ENCODE data around the gene PHF12.
"Not testable (repeated sequence)": the region's sequence is repeated elsewhere in the genome, so short reads cannot be mapped to it uniquely, and the experiment has no call there.

PHF12 gene

GRCh38 chr17:28901866-28902818, 49.2 kb downstream of the PHF12 start:
- no peak for DNase-seq

DNA sequence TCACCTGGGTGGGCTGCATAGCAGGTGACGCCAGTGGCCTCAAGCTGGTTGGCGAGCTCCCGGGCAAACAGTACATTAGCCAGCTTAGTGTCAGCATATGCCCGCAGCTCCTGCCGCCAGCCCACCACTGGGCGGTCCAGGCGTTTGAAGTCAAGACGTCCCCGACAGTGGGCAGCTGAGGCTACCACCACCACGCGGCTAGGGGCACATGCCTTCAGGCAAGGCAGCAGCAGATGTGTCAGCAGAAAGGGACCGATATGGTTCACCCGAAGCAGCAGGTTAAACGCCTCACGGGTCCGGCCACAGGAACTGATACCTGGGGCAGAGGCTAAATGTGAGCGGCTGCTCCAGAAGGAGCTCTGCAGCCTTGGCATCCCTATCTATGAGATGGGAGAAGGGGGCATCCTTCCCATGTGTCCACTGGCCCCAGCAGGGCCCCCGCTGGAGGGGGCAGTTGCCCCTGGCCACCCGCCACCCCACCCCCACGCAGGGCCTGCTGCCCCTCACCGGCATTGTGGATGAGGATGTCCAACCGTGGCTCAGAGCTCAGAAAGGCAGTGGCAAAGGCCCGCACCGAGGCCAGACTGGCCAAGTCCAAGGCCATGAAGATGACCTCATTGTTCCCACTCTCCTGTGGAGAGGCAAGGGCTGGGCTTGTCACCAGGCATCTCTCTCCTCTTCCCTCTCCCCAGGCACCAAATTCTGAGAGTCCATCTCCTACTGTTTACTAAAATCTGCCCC, 50.2 kb downstream of the PHF12 start:
- DNase-seq, result no peak

- no peak for DNase-seq
Measured at GRCh38 chr17:28899212-28899815, 52.0 kb downstream of the PHF12 start.

DNA sequence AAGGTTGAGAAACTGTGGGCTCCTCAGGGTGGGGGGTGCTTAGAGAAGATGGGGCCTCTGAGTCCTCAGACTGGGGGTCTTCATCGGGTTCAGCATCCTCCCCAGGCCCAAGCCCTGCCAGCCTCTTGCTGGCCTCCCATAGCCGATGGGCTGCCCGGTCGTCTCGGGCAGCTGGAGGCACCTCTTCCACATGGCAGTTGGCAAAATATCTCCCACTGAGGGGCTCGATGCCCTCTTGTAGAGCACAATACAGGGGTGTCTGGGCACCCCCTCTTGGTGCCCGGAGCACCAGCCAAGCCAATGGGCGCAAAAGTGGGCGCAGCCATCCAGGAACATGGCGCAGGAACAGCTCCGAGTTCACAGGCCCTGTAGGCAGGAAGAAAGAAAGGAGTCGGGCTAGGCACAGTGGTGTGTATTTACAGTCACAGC, 52.8 kb downstream of the PHF12 start:
- no peak for DNase-seq

DNA sequence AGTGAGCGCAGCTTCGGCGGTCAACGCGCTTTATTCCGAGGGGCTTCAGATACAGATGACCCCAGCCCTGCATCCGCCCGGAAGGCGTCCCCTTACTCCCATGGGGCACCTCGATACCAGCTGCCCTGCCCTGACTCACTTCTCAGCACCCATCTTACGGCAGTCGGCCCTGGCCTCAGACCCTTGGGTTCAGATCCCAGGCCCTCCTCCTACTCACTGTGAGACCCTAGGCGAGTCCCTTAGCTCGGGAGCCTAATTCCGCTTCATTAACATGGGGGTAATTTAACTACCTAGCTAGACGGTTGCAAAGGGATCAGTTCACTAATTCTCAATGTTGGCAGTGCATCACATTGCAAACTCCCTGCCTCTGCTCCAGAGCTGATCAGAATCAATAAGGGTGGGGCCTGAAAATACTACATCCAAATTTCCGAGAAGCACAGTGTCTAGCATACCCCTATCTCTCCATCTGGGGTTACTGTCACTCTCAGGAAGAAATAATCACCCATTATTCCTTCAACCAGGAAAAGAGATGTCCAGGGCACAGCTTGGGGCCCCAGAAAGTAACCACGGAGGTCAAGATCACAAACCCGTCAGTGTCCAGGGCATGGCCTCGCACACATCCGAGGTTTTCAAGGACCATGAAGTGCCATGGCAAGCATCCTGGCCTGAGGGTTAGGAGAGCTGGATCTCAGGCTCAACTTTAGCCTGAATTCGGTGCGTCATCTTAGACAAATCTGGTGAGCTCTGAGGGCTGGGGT, 53.4 kb downstream of the PHF12 start:
- DNase-seq, result no peak

DNA sequence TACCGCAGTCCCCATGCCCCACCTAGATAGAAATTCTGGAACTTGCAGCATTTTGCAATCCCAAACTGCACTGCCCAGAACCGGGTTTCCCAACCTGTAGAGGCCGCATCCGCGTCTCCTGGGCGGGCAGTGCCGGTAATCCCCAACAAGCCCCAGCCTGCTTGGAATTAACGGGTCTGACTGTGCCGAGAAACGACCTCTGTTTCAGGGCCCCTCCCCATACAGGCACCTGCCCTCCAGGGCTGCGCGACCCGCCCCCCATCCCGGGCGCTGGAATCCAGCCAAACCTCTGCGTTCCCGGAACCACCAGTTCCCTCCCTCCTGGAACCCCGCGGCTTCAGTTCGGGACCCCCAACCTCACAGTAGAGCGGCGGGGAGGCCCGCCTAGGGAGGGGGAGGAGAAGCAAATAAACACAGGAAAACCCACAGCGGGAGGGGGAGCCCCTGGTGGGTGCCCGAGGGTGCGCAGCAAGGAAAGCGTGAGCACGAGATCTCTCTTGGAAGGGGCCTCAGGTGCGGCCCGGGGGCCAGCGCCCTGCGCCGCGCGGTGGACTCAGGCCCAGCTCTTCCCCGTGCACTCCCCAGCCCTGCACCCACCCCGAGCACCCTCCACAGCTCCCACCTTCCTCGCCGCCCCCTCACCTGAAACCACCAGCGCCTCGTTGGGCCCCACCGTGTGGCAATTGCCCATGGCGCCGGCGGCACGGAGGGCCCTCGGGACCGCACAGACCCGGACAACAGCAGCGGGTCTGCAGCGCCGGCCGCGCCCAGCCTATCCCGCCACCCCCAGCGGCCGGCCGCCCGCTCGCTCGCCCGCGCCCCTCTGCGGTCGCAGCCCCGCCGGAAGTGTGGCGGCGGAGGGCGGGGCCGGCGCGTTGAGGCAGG, 54.2 kb downstream of the PHF12 start, which contains the start of gene FLOT2:
FLOT2 (minus strand) TSS at position 850 of the 885 bp plus-strand sequence; CDS start at position 691, 159 bp downstream.
- DNase-seq, result peak; percentile 46

DNA sequence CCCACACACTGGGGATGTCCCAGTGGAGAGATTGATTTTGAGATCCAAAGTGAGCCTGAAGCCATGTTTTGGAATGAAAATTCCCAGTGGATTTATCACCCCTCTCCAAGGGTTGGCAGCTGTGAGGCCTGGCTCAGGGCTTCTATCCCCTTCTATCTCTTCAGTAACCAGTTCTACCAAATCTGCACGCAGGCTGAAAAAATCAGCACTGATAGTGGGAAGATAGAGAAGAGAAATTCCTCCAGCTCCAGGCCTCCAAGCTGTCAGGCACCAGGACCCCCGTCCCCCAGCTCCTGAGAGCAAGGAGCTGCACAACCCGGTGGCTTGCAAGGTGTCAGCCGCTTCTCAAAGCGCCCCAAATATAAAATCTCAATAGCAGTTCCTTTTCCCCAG, 54.8 kb downstream of the PHF12 start:
- no peak for DNase-seq

GRCh38 chr17:28895794-28896447, 55.4 kb downstream of the PHF12 start:
- no peak for DNase-seq

DNA sequence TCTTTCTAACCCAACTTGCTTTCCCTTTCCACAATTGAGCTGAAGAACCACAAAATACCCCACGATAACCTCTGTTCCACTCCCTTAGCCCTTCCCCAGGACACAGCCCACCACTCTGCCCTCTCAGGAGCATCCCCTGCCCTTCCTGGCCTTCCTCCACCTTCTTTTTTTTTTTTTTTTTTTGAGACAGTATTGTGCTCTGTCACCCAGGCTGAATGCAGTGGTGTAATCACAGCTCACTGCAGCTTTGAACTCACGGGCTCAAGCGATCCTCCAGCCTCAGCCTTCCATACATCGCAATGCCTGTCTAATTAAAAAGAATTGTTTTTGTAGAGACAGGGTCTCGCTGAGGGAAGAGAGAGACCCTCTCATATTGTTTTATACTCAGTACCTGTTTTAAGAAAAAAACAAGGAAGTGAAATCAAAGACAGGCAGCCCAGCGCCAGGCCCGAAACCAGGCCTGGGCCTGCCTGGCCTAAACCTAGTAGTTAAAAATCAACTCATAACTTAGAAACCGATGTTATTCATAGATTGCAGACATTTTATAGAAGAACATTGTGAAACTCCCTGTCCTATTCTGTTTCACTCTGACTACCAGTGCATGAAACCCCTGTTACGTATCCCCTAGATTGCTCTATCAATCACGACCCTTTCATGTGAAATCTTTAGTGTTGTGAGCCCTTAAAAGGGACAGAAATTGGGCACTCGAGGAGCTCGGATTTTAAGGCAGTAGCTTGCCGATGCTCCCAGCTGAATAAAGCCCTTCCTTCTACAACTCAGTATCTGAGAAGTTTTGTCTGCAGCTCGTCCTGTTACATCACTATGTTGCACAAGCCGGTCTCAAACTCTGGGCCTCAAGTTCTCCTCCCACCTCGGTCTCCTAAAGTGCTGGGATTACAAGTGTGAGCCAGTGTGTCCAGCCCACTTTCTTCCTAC, 57.8 kb downstream of the PHF12 start:
- not testable (repeated sequence) for DNase-seq

- no peak for DNase-seq
Measured at GRCh38 chr17:28892024-28892423, 59.3 kb downstream of the PHF12 start.

DNA sequence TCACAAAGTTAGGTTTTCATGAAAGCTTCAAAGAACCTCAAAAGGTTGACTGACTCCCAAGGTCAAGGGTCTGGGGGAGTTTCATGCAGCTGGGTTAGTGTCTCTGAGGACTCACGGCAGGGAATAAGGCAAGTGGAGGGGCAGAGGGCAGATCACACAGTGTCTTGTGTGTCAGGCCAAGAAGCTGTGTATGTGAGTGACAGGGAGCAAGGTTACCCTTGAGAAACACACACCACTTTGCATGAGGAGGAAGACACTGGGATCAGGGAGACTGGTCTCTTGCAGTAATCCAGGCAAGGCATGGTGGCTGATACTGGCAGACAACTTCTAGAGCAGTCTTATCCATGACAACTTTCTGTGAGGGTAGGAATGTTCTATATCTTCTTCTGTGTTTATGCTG, 60.1 kb downstream of the PHF12 start:
- DNase-seq, result no peak

DNA sequence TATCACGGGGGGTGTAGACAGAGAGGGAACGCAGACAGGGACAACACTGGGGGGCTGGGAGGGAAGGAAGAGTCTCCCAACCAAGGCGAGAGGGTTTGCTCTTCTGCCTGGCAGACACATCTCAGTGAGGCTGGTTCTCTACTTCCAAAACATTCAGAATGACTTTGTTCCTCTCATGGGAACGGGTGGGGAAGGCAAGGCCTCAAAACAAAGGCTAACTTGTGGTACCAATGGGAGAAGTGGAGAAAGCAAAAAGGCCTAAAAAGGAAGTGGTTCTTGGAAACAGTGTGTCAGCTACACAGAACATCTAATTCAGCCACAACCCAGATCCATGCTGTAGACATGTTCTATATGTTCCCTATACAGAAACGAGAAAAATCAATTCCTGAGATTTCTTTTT, 61.3 kb downstream of the PHF12 start:
- no peak for DNase-seq

- DNase-seq, result no peak
Measured at GRCh38 chr17:28888832-28889231, 62.5 kb downstream of the PHF12 start.

DNA sequence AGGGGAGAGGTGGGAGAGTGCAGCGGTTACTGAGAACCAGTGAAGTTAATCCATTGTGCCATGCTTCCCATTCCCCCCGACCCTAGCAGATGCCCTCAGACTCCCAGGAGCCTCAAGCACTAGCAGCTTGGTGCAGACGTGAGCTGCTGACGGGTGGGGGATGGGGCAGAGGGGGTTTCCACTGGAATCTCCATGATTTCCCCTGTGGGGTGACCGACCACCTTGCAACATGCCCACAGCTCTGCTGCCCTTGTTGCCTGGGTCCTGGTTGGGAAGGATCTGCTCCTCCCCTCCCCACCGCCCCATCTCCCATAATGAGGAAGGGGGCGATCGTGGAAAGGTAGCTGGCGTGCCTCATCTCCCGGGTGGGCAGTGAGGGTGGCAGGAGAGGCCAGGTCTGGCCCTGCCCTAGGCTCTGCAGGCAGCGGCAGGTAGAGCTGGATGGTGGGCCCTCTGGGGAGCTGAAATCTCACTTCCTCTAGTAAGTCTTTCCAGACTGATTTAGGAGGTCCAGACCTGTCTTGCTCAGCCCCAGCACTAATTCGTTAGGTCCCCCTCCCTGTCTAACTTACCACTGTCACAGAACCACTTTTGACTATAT, 63.3 kb downstream of the PHF12 start:
- DNase-seq, result no peak

DNA sequence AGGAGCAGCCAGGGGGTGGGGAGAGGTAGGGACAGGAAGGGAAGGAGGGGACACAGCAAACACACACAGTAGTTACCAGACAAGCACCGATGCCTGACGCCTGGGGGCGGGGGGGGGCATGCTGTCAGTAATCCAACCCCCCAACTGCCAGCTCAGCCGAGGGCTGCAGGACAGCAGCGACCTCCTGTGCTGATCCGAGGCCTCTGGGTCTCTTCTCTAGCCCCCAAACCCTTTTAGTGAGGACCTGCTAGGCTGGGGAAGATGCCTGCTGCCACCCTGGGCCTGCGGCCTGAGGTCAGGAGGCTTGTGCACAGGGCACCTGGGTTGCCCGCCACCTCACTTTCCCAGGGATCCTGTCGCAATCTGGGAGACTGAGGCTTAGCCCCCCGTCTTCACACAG, 65.4 kb downstream of the PHF12 start:
- no peak for DNase-seq

DNA sequence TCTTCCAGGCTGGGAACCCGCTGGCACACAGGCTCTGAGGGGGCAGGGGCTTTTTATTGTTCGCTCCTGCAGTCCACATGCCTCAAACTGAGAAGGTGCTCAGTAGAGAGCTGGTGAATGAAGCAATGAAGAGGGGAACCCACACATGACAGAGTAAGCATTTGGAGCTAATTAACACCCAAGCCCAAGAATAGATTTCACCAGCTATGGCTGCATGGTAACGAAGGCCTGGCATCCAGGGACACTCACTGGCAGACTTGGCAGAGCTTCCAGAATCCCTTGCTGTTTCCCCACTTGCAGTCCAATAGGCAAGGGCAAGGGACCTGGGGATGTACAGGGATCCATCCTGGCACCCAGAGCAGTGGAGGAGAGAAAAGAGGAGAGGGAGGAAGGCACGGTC, 66.0 kb downstream of the PHF12 start:
- no peak for DNase-seq

- no peak for DNase-seq
Measured at GRCh38 chr17:28883967-28884702, 67.2 kb downstream of the PHF12 start.

GRCh38 chr17:28882154-28882895, 69.0 kb downstream of the PHF12 start:
- no peak for DNase-seq
